ENCODE data around the gene GSTO1.

Gene GSTO1

DNA sequence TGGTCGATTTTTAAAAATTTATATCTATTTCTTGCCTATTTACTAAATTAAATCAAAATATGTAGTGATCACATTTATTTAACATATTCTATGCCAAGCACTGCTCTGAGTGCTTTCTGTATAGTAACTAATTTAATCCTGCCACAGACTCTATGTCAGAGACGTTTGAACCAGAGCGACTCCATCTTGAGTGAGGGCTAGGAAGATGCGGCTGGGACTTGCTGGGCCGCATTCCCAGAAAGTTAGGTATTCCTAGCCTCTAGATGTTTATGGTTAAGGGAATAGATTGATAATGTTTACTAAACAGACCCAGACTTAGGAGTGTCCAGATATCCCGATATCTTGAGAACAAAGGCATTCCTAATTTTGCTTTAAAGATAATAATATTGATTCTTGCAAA lies 3.2 kb upstream of the GSTO1 start:
- no peak for DNase-seq

DNA sequence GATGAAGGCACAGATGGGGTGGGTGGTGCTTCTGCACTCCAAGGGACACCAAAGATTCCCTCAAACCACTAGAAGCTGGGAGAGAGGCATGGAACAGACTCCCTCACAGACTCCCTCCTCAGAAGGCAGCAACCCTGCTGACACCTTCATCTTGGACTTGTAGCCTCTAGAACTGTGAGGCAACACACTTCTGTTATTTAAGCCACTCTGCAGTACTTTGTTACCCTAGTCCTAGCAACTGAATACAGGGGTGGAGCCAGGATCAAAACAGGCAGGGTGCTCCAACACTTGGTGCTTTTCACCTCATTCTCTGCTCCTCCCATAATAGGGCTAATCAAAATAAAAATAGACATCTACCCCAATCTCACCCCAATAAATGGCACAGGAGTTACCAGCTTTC lies 2.3 kb upstream of the GSTO1 start:
- DNase-seq = no peak

DNA sequence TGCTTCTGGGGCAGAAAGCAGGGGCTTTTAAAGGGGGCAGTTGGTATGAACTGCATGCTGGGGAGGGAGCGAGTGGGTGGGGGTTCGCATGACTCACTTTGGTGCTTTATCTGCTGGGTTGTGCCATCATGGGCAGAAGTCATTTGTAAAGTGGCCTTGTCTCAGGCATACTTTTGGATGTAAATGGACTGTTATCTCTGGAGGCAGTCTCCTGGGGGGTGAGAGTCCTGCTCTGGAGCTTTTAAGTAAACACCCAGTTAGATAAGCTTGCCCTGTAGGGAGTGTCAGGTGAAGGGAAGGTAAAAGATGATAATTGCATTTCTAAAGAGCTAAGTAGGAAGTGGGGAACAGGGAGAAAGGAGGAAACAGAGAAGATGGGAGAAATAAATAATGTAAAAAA lies 1.6 kb upstream of the GSTO1 start:
- no peak for DNase-seq

DNA sequence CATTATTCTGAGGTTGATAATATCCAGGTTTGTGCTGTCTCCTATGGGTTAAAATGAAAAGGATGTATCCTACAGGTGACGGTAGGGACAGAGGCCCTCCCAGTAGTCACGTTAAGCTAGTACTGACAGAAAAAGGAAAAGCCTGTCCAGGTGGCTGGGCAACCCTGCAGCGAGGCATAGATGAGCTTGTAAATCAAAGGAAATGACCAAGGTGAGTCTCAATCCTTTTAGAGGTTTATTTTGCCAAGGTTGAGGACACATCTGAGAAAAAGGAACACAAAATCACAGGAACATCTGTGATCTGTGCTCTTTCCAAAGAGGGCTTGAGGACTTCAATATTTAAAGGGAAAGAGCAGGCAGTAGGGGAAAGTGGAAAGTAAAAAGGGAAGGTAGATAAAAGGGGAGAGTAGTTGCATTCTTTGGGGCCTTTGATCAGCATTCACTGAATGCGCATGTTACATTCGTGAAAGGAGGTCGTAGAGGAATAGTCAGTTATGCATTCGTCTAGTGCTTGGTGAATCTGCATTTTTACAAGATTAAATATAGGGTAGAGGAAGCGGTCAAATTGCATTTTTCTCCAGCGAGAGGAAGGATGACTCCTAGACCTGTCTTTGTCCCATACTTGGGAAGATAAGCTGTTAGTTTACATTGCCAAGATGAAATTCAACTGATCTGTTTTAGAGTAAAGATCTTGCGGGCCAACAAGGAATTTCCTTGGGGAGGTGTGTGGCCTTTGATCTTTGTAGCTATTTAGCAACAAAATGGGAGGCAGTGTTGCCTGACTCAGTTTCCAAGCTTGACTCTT lies 884 bp upstream of the GSTO1 start:
- no peak for DNase-seq

DNA sequence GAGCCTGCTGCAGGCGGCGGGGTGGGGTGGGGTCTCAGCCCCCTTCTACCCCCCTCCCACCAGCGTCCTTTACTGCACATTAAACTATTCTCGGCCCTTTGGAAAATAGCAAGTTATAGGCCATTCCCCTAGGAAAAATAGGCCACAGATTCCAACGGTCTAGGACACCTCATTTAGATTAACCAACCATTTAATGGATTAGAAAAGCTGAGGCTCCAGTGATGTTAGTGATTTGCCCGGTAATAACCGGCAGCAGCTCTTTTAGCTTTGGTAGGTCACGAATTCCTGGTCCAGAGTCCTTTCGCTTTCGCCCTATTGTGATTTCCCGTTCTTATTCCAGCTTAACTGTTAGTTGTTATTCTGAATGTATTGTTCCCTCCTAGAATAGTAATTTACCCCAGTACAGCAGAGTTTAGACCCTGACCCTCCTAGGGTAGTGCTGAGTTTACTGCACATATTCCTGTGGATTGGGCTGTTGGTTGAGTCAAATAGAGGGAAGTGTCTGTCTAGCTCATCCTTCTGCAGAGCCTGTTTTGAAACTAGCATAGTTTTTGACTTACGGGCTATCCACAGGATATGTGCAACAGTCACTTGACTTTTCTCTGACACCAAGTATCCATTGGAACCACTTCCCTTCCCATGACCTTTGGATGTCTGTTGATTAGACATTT lies 754 bp downstream of the GSTO1 start:
- DNase-seq = no peak

DNA sequence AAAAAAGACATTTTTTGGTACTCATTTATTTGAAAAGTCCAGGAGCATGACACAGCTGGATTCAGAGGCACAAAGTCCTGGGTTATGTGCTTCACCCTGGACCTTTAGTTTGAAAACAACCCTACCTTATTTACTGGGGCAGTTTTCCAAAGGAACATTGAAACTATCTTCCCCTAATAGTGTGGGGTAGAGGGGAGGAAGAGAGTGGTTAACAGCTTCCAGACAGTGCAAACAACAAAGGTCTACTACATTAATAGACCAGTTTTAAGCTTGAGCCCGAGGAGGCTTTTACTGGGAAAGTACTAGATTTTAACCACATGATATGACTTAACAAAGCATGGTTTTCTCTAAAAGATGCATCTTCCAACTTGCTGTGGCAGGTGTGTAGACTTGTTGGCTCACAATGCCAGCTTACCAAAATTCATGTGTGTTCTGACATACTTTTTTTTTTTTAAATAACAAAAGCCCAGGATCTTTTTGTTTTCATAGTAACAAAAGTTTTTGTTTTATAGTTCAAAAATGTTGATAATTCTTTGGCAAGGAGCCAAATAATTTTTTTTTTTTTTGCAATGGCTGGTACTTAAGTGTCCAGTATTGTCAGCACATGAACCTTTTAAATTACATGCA lies 1.8 kb downstream of the GSTO1 start:
- DNase-seq = no peak

DNA sequence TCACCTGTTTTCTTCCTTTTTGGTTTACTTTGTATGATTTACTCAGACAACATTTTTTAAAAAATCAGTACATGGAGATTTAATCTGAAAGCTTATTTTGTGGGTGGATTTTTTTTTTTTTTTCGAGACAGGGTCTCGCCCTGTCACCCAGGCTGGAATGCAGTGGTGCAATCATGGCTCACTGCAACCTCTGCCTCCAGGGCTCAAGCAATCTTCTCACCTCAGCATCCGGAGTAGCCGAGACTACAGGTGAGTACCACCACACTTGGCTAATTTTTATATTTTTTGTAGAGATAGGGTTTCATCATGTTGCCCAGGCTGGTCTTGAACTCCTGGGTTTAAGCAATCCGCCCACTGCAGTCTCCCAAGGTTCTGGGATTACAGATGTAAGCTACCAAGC lies 2.5 kb downstream of the GSTO1 start:
- no peak for DNase-seq

DNA sequence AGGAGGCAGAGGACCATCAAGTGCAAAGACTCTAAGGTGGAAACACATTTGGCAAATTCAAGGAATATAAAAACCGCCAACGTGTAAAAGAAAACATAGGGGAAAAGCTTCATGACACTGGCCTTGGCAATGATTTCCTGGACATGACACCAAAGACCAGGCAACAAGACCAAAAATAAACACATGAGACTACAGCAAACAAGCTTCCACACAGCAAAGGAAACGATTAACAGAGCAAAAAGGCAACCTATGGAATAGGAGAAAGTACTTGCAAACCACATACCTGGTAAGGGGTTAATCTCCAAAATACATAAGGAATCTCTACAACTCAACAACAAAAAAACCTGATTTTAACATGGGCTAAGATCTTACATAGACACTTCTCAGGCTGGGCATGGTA lies 3.5 kb downstream of the GSTO1 start:
- DNase-seq = no peak

DNA sequence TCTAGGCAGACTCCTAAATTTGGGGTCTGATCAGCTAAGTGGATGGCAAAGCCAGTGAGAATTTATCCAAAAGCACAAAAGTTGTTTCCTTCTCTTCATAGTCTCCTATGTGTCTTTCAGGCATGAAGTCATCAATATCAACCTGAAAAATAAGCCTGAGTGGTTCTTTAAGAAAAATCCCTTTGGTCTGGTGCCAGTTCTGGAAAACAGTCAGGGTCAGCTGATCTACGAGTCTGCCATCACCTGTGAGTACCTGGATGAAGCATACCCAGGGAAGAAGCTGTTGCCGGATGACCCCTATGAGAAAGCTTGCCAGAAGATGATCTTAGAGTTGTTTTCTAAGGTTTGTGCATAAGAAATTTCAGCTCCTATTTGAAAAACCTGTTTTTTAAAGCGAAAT lies 4.8 kb downstream of the GSTO1 start:
- DNase-seq = no peak

DNA sequence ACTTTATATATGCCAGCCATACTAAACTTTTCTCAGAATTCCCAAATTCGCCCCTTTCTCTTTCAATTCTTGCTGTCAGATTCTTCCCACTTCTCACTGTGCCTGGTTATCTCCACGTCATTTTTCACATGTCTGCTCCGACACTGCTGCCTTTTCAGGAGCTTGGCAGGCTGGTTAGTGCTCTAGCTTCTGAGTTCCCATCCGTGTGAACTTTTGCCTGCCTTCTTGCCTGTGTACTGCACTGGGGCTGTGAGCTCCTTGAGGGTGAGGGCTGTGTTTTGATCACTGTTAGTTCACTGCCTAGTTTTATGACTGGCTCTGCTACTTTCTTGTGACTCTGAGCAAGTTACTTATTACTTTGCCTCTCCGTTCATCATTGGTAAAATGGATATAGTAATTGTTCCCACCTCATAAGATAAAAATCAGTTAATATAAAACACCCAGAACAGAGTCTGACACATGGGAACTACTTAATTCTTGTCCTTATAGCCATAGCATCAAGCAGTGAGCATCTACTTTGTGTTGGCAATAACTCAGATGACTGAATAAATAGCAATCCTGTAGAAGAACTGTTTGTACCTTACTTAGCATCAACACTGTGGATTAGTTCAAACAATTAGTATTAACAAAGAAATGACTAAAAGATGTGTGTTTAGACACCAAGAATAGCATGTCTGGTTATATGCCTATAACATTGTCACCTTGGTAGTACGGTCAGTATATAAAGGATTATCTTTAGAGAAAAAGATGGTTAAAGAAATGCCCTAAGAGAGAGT lies 5.5 kb downstream of the GSTO1 start:
- no peak for DNase-seq

DNA sequence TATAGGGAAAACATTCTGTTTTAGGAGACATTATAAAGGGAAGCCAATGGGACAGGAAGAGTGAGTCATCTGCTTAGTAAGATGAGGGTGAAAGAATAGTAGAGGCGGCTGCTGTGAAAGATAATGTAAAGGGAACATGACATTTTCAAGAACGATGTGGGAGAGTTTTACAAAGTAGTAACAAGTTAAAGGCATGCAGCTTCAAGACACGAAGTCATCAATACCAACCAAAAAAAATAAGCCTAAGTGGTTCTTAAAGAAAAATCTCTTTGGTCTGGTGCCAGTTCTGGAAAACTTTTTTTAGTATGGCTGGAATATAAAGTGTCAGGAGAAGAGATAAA lies 6.1 kb downstream of the GSTO1 start:
- no peak for DNase-seq

DNA sequence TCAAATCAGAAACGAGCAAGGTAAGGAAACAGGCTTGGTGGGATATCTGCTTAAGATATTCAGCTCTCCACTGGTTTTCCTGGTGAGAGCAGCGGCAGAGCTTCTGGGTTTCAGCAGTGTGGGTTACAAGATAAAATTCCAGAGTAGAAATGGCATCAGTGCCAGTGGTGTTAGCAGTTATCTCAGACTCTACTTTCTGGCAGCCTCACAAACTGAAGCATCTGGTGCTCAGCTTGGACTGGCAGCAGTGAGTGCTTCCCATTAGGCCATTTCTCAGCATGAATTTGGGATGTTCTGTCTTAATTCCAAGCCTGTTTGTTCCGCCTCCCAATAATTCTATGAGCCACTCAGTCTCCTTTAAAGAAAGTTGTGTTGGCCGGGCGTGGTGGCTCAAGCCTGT lies 7.4 kb downstream of the GSTO1 start:
- DNase-seq = no peak

DNA sequence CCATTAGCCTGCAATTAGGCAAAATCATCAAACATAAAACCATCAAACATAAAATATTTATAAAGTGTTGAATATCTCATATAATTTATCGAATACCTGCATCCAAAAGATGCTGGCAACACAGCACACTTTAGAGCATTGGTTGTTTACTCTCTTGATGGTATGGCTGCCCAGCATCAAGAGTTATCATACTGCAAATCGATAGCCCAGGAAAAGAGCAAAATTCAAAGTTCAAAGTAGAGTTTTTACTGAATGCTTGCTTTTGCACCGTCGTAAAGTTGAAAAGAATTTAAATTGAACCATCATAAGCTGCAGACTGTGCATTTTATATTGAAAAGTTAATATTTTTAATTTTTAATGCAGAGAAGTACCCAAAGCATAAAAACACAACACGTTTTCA lies 10.1 kb downstream of the GSTO1 start:
- DNase-seq = no peak

DNA sequence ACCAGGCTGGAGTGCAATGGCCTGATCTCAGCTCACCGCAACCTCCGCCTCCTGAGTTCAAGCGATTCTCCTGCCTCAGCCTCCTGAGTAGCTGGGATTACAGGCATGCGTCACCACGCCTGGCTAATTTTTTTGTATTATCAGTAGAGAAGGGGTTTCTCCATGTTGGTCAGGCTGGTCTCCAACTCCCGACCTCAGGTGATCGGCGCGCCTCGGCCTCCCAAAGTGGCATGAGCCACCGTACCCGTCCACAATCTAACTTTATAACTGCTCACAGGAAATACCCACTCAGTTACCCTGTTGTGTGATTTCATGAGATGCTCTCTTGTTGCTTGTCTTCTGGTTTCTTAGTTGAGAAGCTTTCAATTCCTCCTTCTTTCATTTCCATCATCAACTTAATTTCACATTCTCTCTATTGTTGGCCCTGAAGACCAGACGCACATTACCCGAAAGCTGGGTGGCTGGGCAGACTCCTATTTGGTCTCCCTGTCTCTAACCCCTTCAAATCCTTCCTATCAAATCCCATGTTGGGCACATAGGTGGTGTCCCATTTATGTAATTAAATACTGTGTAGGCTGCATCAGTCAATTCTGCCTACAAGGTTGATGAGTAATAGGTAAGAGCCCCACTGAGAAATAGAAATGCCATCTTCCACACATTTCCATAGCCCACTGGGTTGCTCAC lies 13.2 kb downstream of the GSTO1 start:
- DNase-seq = no peak

DNA sequence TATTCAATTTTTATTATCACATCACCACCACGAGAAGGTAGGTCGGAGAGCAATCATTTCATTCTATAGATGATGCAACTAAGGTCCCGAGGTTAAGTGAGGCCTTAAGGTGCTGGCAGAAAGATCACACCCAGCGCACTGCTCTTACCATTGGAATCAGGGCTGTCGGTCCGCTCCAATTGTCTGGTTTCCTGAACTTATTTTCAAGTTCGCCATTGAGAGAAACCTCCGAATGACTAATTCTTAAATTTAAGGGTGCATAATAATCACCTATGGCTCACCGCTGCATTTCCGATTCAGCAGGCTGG lies 13.7 kb downstream of the GSTO1 start:
- DNase-seq = no peak

DNA sequence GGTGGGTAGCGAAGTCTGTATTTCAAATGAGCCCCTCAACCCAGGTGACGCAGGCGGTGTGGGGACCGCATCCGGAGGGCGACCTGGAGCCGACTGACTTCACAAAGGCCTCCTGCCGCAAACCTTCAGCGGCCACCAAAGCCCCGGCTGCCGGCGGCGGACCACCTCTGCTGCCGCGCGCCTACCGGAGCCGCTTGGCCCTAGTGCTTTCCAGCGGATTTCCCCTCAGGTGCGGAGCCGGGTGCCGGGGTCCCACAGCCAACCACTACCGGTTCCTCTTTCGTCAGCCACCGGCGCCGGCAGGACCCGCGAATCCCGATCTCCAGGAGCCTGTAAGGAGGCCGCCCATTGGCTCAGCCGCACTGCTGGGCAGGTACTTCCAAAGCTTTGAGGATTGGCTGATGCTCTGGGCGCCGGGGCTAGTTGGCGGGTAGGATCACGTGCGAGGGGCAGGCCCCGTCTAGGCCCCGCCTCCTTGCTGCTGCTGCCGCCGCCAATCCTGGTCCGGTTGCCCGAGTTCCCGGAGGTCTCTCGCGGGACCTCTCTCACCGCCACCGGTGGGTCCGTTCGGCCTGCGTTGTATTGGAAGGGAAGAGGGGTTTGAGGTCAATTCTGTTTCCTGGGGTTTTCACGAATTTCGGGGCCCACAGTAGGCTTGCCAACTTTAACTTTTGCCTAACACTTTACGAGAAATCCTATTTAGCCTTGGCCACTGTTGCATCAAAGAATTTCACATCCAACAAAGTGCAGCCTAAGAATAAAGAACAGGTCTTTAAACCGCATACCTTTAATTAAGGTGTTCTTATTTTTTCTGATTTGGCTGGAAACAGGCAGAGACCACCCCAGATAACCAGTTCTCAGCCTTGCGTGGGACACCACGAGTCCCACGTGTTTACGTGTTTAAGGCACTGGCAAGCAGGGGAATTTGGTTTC lies 14.3 kb downstream of the GSTO1 start, which contains the start of gene GSTO2:
GSTO2 (plus strand) TSS at position 472 of the 933 bp plus-strand sequence. CDS start 5,732 bp downstream, outside the sequence.
- peak; percentile 97 for DNase-seq

DNA sequence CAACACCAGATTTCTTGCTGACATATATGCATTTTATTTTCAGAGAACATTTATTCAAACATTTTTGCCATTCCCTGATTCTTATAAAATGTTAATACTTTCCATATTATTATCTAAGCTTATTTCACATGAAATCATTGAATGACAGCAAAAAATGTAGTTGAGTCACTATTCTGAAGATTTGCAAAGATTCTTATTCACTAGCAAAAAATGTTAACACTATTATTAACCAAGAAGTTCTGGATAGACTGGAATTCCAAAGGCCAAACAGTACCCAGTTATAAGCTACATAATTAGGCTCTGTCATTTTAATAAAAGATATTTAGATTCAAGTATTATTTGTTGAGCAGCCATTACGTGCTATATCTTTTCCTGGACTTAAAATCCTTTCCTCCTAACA lies 18.6 kb downstream of the GSTO1 start:
- DNase-seq = no peak

DNA sequence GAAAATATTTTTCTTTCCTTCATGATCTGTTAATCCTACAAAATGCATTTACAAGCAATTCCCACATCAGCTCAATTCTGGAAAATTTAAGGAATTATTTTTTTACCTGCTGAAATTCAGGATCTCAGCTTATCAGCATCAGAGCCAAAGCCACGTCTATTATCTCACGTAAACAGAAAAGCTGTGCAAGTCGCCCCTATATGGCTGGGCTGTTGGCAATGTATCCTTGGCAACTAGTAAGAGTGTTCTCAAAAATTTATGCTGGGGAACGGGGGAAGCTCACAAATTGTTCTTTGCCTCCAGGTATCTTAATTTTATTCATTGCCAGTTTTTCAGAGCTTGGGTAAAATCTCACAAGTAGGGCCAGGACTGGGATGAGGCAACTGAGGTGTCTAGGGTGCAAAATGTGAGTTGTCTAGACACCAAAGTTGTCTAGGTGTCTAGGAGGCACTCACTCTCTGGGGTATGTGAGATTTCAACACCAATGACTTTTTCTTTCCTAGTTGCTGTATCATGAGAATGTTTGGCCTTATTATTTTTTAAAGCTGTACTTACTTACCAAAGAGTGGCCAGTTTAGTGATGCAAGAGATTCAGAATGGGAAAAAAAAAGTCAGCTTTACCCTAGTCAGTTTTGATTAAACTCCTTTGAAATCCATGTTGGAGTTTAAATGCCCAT lies 19.3 kb downstream of the GSTO1 start:
- no peak for DNase-seq

DNA sequence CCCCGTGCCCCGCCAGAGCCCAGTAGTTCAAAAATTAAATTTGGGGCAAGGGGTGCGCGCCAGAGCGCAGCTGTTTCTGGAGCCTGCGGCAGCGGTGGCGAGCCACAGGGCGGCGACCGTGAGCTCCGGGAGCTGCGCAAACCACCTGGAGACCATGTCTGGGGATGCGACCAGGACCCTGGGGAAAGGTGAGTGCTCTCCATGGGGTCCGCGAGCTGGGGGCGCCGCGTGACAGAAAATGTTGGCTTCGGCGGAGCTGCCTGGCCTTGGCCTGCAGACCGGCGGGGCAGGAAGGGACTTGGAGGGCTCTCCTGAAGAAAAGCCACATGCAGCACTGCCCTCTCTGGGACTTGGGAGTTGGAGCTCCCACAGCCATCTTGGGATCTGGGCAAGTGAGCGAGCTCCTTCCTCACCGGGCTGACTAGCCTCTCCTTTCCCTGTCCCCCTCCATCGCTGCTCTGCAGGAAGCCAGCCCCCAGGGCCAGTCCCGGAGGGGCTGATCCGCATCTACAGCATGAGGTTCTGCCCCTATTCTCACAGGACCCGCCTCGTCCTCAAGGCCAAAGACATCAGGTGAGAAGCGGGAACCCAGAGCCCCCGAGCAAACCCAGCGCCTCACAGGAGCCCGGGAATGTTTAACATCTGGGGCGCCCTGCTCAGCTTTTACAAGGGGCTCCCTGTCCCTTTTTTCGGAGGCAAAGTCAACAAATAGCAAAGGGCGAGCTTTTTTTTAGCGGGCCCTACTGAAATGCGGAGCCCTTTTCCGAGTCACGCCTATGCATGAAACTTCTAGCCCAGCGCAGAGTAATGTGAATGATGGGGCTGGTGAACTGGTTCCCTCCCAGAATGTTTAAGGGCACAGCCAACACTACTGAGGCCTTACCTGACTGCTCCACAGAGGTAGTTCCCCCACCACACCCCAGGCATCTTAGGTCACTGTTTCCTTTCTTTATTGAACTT lies 20.4 kb downstream of the GSTO1 start:
- DNase-seq = no peak

DNA sequence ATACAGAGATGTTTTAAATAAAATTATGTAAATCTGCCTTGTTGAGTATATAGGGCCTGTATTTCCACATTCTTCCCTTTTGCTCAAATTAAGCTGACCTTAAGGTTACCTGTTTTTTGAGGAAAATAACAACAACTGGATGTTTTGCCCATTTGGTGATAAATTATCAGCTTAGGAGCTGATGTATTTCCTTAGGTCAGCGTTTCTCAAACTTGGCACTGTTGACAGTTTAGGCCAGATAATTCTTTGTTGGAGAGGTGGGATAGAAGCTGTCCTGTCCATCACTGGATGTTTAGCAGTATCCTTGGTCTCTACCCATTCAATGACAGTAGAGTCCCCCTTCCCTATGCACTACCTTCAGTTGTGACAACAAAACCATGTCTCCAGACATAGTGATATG lies 21.5 kb downstream of the GSTO1 start:
- no peak for DNase-seq

Measured in NK-92 treated with Interleukin-12 subunit alpha and Interleukin-12 subunit beta, amount 100 ng/mL, for 24 hours (cell line).